GM18870 (cell line): ENCODE results near the gene FBXL13.
"Not testable (repeated sequence)": the region's sequence is repeated elsewhere in the genome, so short reads cannot be mapped to it uniquely, and the experiment has no call there.

Source experiments
- ATAC-seq: cut with Tn5 transposase; IDR thresholded peaks from one replicate; pipeline ENCODE4 v1.9.1; 2021; ENCODE audit warnings: moderate library complexity; ENCODE audit not compliant: unreplicated experiment

The FBXL13 gene

DNA sequence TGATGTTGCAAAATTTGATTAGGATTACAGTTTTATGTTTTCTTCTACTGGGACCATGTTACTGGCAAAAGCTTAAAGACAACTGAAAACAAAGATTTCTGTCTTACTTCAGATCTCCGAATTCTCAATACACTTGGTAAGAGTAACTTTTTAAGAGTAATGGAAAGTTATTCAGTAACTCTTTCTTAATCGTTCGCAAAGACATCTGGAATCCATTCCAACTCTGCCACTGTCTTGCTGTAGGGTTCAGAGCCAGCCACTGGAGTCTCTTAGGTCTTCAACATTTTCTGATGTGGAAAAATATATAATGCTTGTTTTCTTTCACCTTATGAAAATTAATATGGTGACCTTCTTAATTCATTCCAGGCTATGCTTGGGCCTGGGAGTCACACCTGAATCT lies 295.9 kb downstream of the FBXL13 start:
- ATAC-seq, result not testable (repeated sequence)

DNA sequence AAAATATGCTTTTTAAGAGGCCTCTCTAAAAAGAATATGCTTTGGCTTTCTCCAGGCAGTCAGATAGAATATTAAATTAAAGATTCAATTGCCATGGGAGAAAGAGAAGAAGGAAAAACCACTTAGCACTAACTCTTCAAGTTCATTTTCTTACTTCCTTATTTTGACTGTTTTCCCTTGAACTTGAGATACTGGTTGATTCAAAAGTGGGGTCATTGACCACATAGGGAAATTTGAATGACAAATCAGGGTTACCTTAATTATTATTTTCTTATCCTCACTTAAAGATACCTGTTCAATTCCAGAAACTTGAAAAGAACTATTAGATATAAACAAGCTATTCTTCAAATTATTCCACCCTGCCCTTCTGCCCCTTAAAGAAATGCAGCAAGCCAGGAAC lies 298.4 kb downstream of the FBXL13 start:
- ATAC-seq, result not testable (repeated sequence)

DNA sequence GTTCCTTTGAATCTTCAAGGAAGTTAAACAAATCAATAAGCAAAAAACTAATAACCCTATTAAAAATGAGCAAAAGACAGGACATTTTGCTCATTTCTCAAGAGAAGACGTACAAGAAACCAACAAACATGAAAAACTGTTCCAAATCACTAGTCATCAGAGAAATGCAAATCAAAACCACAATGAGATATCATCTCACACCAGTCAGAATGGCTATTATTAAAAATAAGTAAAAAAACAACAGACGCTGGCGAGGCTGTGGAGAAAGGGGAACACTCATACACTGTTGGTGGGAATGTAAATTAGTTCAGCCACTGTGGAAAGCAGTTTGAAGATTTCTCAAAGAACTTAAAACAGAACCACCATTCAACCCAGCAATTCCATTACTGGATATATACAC lies 304.1 kb downstream of the FBXL13 start:
- ATAC-seq, result not testable (repeated sequence)

DNA sequence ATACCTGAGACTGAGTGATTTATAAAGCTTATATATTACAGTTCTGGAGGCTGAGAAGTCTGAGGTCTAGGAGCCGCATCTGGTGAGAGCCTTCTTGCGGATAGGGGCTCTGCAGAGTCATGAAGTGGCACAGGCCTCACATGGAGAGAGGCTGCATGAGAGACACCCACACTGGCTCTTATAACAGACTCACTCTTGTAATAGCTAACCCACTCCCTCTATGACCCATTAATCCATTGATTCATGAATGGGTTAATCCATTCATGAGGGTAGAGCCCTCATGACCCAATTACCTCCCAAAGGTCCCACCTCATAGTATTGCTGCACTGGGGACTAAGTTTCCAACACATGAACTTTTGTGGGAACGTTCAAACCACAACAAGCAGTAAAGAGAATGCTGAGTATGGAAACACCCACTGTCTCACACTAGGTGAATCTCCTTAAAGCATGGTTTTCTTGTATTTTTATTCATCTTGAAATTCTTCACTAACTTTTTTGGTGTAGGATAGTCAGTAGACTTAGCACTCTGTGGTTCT lies 304.9 kb downstream of the FBXL13 start:
- ATAC-seq, result not testable (repeated sequence)

DNA sequence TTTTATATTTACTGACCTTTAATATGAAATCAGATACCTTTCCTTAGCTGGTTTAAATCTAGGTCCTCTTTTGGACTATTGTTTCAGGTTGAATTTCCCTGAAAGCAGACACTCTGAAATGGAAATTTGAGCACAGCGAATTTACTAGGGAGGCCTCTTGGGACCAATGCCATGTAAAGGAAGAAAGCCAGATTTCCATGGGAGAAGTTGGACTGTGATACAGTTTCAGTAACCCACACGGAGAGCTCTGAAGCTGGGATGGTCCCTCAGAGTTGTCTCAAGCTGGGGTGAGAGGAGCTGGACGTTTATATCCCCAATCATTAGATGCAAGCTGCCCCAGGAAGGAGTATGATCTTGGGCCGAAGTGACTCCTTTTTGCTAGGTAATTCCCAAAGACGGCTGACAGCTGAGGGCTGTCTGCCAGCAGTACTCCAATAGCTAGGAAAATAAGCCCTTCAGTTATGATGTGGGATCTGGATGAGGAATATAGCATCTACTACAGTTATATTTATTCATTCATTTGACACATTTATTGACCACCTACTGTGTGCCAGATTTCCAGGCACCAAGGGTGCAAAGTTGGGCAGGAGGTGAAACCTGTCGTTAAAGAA lies 311.2 kb downstream of the FBXL13 start:
- ATAC-seq, result not testable (repeated sequence)
